ENCODE results near the gene SYPL2.

DNA sequence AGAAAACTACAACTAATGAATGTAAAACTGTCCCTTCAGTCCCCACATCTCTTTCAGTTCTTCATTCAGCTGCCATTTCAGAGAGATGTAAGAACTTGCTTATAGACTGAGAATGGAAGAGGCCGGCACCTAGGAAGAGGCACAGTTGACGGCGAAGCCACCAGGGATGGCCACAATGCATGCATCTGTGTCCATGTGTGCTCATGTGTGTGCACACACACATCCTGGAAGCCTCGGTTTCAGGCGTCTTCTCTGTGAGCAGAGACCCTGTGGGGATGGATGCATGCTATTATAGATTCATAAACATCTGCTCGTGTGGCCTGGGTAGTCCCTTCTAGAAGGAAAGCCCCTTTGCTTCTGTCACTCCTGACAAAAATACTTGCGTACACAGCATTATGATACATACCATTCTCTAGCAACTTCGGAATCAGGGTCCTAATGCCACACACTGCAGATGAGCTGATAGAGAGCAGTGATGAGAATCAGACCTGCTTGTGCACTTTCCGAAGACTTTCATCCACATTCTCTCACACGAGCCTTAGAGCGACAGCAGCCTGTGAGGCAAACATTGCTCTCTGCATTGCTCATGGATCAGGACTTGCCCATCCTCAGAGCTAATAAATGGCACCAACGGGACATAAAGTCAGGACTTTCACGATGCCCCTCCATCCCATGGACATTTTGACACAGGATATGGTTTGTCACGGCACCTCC lies 60.9 kb downstream of the SYPL2 start:
- no peak for TF ChIP-seq POLR2A (IDR thresholded peaks at IDR 0.05)
- TF ChIP-seq, protein P1, sequence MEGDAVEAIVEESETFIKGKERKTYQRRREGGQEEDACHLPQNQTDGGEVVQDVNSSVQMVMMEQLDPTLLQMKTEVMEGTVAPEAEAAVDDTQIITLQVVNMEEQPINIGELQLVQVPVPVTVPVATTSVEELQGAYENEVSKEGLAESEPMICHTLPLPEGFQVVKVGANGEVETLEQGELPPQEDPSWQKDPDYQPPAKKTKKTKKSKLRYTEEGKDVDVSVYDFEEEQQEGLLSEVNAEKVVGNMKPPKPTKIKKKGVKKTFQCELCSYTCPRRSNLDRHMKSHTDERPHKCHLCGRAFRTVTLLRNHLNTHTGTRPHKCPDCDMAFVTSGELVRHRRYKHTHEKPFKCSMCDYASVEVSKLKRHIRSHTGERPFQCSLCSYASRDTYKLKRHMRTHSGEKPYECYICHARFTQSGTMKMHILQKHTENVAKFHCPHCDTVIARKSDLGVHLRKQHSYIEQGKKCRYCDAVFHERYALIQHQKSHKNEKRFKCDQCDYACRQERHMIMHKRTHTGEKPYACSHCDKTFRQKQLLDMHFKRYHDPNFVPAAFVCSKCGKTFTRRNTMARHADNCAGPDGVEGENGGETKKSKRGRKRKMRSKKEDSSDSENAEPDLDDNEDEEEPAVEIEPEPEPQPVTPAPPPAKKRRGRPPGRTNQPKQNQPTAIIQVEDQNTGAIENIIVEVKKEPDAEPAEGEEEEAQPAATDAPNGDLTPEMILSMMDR (IDR thresholded peaks at IDR 0.05), result no peak
- no peak for TF ChIP-seq POLR2AphosphoS5 (IDR thresholded peaks at IDR 0.05; ENCODE audit: insufficient read depth in 1 of 2, low read depth in 1 of 2)
